Effector memory CD8-positive, alpha-beta T cell (primary cell): ENCODE measurements around the gene IQSEC1.
A peak's percentile ranks its signal among the peaks of the same experiment; 100 is the strongest.
"Not testable (repeated sequence)": the region's sequence is repeated elsewhere in the genome, so short reads cannot be mapped to it uniquely, and the experiment has no call there.

Experiments used
- ATAC-seq: fragments of 150-1000 bp; cut with Tn5 transposase; replicated peaks from 2 replicates; pipeline ENCODE4 v1.10.0; 2021; ENCODE audit warnings: mild to moderate bottlenecking, moderate library complexity
- DNase-seq, 3 experiments: peaks; one replicate each; pipeline ENCODE4 v3.0.0; 2021
- H3K27ac Mint-ChIP-seq, 2 donors: one replicate each; pipeline ENCODE4 v1.8.0; 2022; ENCODE audit warnings: mild to moderate bottlenecking in 2 of 2, mixed read lengths in 2 of 2, moderate library complexity in 2 of 2
- H3K27me3 Mint-ChIP-seq, 2 donors: one replicate each; pipeline ENCODE4 v1.8.0; 2022; ENCODE audit warnings: mixed read lengths in 2 of 2
- H3K36me3 Mint-ChIP-seq: one replicate; pipeline ENCODE4 v1.8.0; 2022; ENCODE audit warnings: mild to moderate bottlenecking, moderate library complexity, mixed read lengths; ENCODE audit not compliant: insufficient read depth
- H3K4me1 Mint-ChIP-seq, 2 donors: one replicate each; pipeline ENCODE4 v1.8.0; 2022; ENCODE audit warnings: low read depth in 2 of 2, mixed read lengths in 2 of 2
- H3K4me3 Mint-ChIP-seq, 2 donors: one replicate each; pipeline ENCODE4 v1.8.0; 2022; ENCODE audit warnings: mild to moderate bottlenecking in 2 of 2, mixed read lengths in 2 of 2, moderate library complexity in 2 of 2
- H3K9me3 Mint-ChIP-seq, 2 donors: one replicate each; pipeline ENCODE4 v1.8.0; 2022; ENCODE audit warnings: mixed read lengths in 2 of 2

Gene IQSEC1

GRCh38 chr3:12869035-12869621 lies 204.1 kb downstream of the IQSEC1 start:
- Mint-ChIP-seq H3K27me3 (peaks cover 0 to 44% of the 10 kb centered on the region in 2 donors), H3K27ac (peak overlapping the region in 1 of 2 donors; percentile 76), H3K9me3 (peaks cover 2 to 7% of the 10 kb centered on the region in 2 donors), H3K4me1 (peaks cover 21 to 29% of the 10 kb centered on the region in 2 donors), H3K4me3 (peak overlapping the region; percentile 76 to 83), H3K36me3 (peaks cover 5% of the 10 kb centered on the region)
- DNase-seq (no peak), ATAC-seq (no peak)

GRCh38 chr3:12868039-12869034 lies 204.9 kb downstream of the IQSEC1 start:
- ATAC-seq (peak; percentile 61), DNase-seq (peak; percentile 40 to 54 (median 51))
- Mint-ChIP-seq H3K4me3 (peak overlapping the region; percentile 76 to 83), H3K27me3 (peaks cover 0 to 38% of the 10 kb centered on the region in 2 donors), H3K36me3 (peaks cover 5% of the 10 kb centered on the region), H3K4me1 (peaks cover 21 to 29% of the 10 kb centered on the region in 2 donors), H3K9me3 (peaks cover 2 to 7% of the 10 kb centered on the region in 2 donors), H3K27ac (peak overlapping the region; percentile 13 to 36)

DNA sequence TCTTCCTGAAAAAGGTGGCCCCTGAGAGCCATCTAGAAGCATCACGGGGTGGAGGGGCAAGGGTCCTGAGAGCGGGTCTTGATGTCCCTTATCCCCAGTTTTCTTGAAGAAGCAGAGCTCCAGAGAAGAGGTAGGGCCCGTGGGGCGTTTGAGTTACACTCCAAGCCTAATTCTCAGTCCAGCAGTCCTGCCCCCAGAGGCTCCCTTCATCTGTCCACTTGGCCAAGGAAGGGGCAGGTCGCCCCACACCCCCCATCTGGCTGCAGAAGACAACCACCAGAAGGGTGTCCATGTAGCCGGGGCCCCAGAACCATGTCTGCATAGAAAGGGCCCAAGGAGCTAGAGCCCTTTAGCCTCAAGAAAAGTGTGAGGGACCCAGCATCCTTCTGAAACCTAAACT lies 206.4 kb downstream of the IQSEC1 start:
- H3K36me3 Mint-ChIP-seq, result peaks cover 5% of the 10 kb centered on the region
- peaks cover 2 to 7% of the 10 kb centered on the region in 2 donors for H3K9me3 Mint-ChIP-seq
- H3K27ac Mint-ChIP-seq, result no peak overlapping the region
- no peak for ATAC-seq
- H3K4me3 Mint-ChIP-seq, result no peak overlapping the region
- peaks cover 0 to 47% of the 10 kb centered on the region in 2 donors for H3K27me3 Mint-ChIP-seq
- no peak for DNase-seq
- H3K4me1 Mint-ChIP-seq, result peaks cover 21 to 29% of the 10 kb centered on the region in 2 donors

- peaks cover 10 to 18% of the 10 kb centered on the region in 2 donors for H3K4me1 Mint-ChIP-seq
- H3K9me3 Mint-ChIP-seq, result peaks cover 2 to 7% of the 10 kb centered on the region in 2 donors
- H3K4me3 Mint-ChIP-seq, result no peak overlapping the region
- peaks cover 0 to 63% of the 10 kb centered on the region in 2 donors for H3K27me3 Mint-ChIP-seq
- no peaks in the 10 kb centered on the region for H3K36me3 Mint-ChIP-seq
- DNase-seq, result no peak
- no peak overlapping the region for H3K27ac Mint-ChIP-seq
- ATAC-seq, result no peak
Measured at GRCh38 chr3:12865271-12865670, 208.0 kb downstream of the IQSEC1 start.

- DNase-seq (no peak), ATAC-seq (no peak)
- Mint-ChIP-seq H3K27me3 (peaks cover 0 to 56% of the 10 kb centered on the region in 2 donors), H3K9me3 (peaks cover 2 to 7% of the 10 kb centered on the region in 2 donors), H3K4me1 (no peaks in the 10 kb centered on the region), H3K36me3 (no peaks in the 10 kb centered on the region), H3K27ac (no peak overlapping the region), H3K4me3 (no peak overlapping the region)
Measured at GRCh38 chr3:12862387-12862786, 210.8 kb downstream of the IQSEC1 start.

DNA sequence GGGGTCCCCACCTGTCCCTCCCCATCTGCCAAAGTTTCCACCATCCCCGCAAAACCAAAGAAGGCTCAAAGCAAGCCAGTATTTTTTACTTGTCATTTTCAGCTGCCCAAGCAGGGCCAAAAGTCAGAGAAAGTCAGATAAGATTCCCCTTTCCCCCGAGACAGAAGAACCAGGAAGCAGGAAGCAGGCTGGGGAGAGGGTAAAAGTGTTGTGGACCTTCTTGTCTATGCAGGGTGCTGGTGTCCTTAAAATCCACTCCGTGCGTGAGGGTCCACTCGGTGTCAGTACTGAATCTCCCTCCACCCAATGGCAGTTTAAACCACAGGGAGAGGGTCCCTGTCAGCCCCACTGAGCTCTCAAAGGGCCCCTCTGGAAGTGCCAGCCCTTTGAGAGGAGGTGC lies 211.6 kb downstream of the IQSEC1 start:
- Mint-ChIP-seq H3K4me1 (no peaks in the 10 kb centered on the region), H3K36me3 (no peaks in the 10 kb centered on the region), H3K27me3 (peaks cover 0 to 57% of the 10 kb centered on the region in 2 donors), H3K4me3 (no peak overlapping the region), H3K9me3 (peaks cover 2 to 7% of the 10 kb centered on the region in 2 donors), H3K27ac (no peak overlapping the region)
- ATAC-seq (no peak), DNase-seq (no peak)

DNA sequence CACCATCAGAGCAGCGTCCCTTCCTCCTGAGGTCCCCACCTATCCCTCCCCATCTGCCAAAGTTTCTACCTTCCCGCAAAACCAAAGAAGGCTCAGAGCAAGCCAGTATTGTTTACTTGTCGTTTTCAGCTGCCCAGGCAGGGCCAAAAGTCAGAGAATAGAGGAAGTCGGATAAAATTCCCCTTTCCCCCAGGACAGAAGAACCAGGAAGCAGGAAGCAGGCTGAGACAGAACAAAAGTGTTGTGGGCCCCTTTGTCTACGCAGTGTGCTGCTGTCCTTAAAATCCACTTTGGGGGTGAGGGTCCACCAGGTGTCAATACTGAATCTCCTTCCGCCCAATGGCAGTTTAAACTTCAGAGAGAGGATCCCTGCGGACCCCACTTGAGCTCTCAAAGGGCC lies 213.4 kb downstream of the IQSEC1 start:
- ATAC-seq, result no peak
- H3K36me3 Mint-ChIP-seq, result no peaks in the 10 kb centered on the region

GRCh38 chr3:12856626-12857025 lies 216.6 kb downstream of the IQSEC1 start:
- Mint-ChIP-seq H3K9me3 (no peaks in the 10 kb centered on the region), H3K36me3 (no peaks in the 10 kb centered on the region), H3K27ac (no peak overlapping the region), H3K27me3 (peaks cover 5 to 53% of the 10 kb centered on the region in 2 donors), H3K4me1 (no peaks in the 10 kb centered on the region), H3K4me3 (no peak overlapping the region)
- DNase-seq, result no peak
- ATAC-seq, result no peak

More for the DNA sequence above, 213.4 kb downstream of the IQSEC1 start:
- peaks cover 0 to 48% of the 10 kb centered on the region in 2 donors for H3K27me3 Mint-ChIP-seq
- H3K4me1 Mint-ChIP-seq, result no peaks in the 10 kb centered on the region
- peaks cover 0 to 2% of the 10 kb centered on the region in 2 donors for H3K9me3 Mint-ChIP-seq
- no peak overlapping the region for H3K27ac Mint-ChIP-seq
- no peak for DNase-seq
- no peak overlapping the region for H3K4me3 Mint-ChIP-seq

GRCh38 chr3:12854565-12854964 lies 218.7 kb downstream of the IQSEC1 start:
- no peaks in the 10 kb centered on the region for H3K36me3 Mint-ChIP-seq
- H3K27ac Mint-ChIP-seq, result no peak overlapping the region
- no peak for DNase-seq
- no peaks in the 10 kb centered on the region for H3K4me1 Mint-ChIP-seq
- H3K4me3 Mint-ChIP-seq, result no peak overlapping the region
- no peak for ATAC-seq
- H3K27me3 Mint-ChIP-seq, result peaks cover 12 to 41% of the 10 kb centered on the region in 2 donors
- no peaks in the 10 kb centered on the region for H3K9me3 Mint-ChIP-seq

- H3K4me3 Mint-ChIP-seq, H3K27ac Mint-ChIP-seq, H3K36me3 Mint-ChIP-seq, ATAC-seq, H3K9me3 Mint-ChIP-seq, H3K4me1 Mint-ChIP-seq, DNase-seq: not testable (repeated sequence)
- H3K27me3 Mint-ChIP-seq, result peaks cover 12 to 38% of the 10 kb centered on the region in 2 donors
Measured at GRCh38 chr3:12853847-12854246, 219.4 kb downstream of the IQSEC1 start.

DNA sequence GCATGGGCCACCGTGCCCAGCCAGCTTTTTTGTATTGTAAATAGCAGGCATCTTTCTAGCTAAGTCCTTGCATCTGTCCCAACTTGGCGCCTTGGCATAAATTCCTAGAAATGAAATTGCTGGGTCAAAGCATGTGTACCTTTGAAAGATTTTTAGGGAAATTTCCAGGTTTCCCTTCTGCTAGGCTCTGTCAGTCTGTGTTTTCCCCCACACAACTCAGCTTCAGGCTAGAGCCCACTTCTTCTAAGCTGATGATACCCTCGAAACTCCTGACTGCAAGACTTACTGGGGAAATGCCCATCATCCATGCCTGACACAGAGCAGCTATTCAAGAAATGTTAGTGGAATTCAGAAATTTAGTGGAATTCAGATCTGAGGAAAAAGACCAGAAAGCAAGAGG lies 221.0 kb downstream of the IQSEC1 start:
- DNase-seq (no peak), ATAC-seq (no peak)
- H3K36me3 Mint-ChIP-seq, result no peaks in the 10 kb centered on the region
- no peak overlapping the region for H3K27ac Mint-ChIP-seq
- no peaks in the 10 kb centered on the region for H3K4me1 Mint-ChIP-seq
- no peak overlapping the region for H3K4me3 Mint-ChIP-seq
- H3K9me3 Mint-ChIP-seq, result no peaks in the 10 kb centered on the region
- H3K27me3 Mint-ChIP-seq, result peaks cover 12 to 38% of the 10 kb centered on the region in 2 donors
